Parathyroid adenoma (tissue), 2 donors: ENCODE results near the gene RAPGEF4.

Source experiments
- H2AFZ ChIP-seq: fragments of 300-600 bp; sonication (generic); one replicate; pipeline ENCODE4 v1.7.0; 2017; ENCODE audit warnings: antibody characterized with exemption, mild to moderate bottlenecking
- H3K27ac ChIP-seq: fragments of 300-600 bp; sonication (generic); one replicate; pipeline ENCODE4 v1.7.0; 2017
- H3K27me3 ChIP-seq: fragments of 300-600 bp; sonication (generic); one replicate; pipeline ENCODE4 v1.7.0; 2017; ENCODE audit warnings: low read length; ENCODE audit not compliant: control insufficient read depth, insufficient read depth
- H3K36me3 ChIP-seq: fragments of 300-600 bp; sonication (generic); one replicate; pipeline ENCODE4 v1.7.0; 2017; ENCODE audit warnings: low read length; ENCODE audit not compliant: control insufficient read depth, insufficient read depth
- H3K4me1 ChIP-seq: fragments of 300-600 bp; sonication (generic); one replicate; pipeline ENCODE4 v1.7.0; 2017; ENCODE audit warnings: control low read depth
- H3K4me2 ChIP-seq: fragments of 300-600 bp; sonication (generic); one replicate; pipeline ENCODE4 v1.7.0; 2017; ENCODE audit warnings: low read length
- H3K4me3 ChIP-seq: fragments of 300-600 bp; sonication (generic); one replicate; pipeline ENCODE4 v1.7.0; 2017; ENCODE audit warnings: low read depth, low read length
- H3K79me2 ChIP-seq: fragments of 300-600 bp; sonication (generic); one replicate; pipeline ENCODE4 v1.7.0; 2017; ENCODE audit warnings: control low read depth
- H3K9ac ChIP-seq: fragments of 300-600 bp; sonication (generic); one replicate; pipeline ENCODE4 v1.7.0; 2017; ENCODE audit warnings: mild to moderate bottlenecking
- H3K9me3 ChIP-seq: fragments of 300-600 bp; sonication (generic); one replicate; pipeline ENCODE4 v1.7.0; 2017; ENCODE audit warnings: low read length; ENCODE audit not compliant: control insufficient read depth
- TF ChIP-seq, protein P1 (sequence below): fragments of 300-600 bp; sonication (generic); IDR thresholded peaks from one replicate; pipeline ENCODE4 v1.7.0; 2017; ENCODE audit warnings: antibody characterized with exemption, mild to moderate bottlenecking
- donor health status: primary hyperparathyroidism.

The RAPGEF4 gene

GRCh38 chr2:172884336-172884735 lies 148.7 kb downstream of the RAPGEF4 start:
- Histone ChIP-seq H3K27ac (no peak overlapping the region), H3K79me2 (no peaks in the 10 kb centered on the region), H3K9me3 (no peaks in the 10 kb centered on the region), H2AFZ (no peak overlapping the region), H3K36me3 (no peaks in the 10 kb centered on the region), H3K4me2 (no peak overlapping the region), H3K27me3 (no peaks in the 10 kb centered on the region), H3K9ac (no peak overlapping the region), H3K4me1 (no peaks in the 10 kb centered on the region), H3K4me3 (no peak overlapping the region)
- TF ChIP-seq, protein P1, sequence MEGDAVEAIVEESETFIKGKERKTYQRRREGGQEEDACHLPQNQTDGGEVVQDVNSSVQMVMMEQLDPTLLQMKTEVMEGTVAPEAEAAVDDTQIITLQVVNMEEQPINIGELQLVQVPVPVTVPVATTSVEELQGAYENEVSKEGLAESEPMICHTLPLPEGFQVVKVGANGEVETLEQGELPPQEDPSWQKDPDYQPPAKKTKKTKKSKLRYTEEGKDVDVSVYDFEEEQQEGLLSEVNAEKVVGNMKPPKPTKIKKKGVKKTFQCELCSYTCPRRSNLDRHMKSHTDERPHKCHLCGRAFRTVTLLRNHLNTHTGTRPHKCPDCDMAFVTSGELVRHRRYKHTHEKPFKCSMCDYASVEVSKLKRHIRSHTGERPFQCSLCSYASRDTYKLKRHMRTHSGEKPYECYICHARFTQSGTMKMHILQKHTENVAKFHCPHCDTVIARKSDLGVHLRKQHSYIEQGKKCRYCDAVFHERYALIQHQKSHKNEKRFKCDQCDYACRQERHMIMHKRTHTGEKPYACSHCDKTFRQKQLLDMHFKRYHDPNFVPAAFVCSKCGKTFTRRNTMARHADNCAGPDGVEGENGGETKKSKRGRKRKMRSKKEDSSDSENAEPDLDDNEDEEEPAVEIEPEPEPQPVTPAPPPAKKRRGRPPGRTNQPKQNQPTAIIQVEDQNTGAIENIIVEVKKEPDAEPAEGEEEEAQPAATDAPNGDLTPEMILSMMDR: no peak

GRCh38 chr2:172885996-172886395 lies 150.4 kb downstream of the RAPGEF4 start:
- TF ChIP-seq, protein P1: no peak
- H2AFZ ChIP-seq: no peak overlapping the region
- H3K36me3 ChIP-seq: no peaks in the 10 kb centered on the region
- H3K9me3 ChIP-seq: no peaks in the 10 kb centered on the region
- H3K9ac ChIP-seq: no peak overlapping the region
- H3K4me1 ChIP-seq: peaks cover 2% of the 10 kb centered on the region
- no peak overlapping the region for H3K4me3 ChIP-seq
- no peaks in the 10 kb centered on the region for H3K79me2 ChIP-seq
- no peaks in the 10 kb centered on the region for H3K27me3 ChIP-seq
- no peak overlapping the region for H3K27ac ChIP-seq
- no peak overlapping the region for H3K4me2 ChIP-seq

DNA sequence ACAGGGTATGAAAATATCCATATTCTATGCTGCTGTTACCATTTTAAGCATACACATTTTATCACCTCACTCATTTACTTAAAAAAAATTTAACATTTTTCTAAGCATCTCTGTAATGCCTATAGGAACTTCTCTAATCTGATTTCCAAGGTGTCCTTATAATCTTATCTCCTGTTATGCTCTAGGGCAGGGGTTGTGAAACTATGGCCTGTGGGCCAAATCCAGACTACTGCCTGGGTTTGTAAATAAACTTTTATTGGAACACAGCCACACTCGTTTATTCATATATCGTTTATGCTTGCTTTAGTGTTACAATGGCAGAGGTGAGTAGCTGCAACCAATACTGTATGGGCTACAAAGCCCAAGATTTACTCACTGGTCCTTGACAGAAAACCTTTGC lies 151.6 kb downstream of the RAPGEF4 start:
- Histone ChIP-seq H3K79me2 (no peaks in the 10 kb centered on the region), H3K27me3 (no peaks in the 10 kb centered on the region), H3K36me3 (no peaks in the 10 kb centered on the region), H2AFZ (no peak overlapping the region), H3K4me2 (no peak overlapping the region), H3K4me1 (peaks cover 5% of the 10 kb centered on the region), H3K4me3 (no peak overlapping the region), H3K9ac (no peak overlapping the region), H3K27ac (no peak overlapping the region), H3K9me3 (no peaks in the 10 kb centered on the region)
- TF ChIP-seq, protein P1: no peak

GRCh38 chr2:172888714-172889669 lies 153.3 kb downstream of the RAPGEF4 start:
- Histone ChIP-seq H3K4me1 (peaks cover 5% of the 10 kb centered on the region), H3K4me3 (no peak overlapping the region), H3K9me3 (no peaks in the 10 kb centered on the region), H3K79me2 (no peaks in the 10 kb centered on the region), H3K27me3 (no peaks in the 10 kb centered on the region), H3K4me2 (no peak overlapping the region), H3K36me3 (no peaks in the 10 kb centered on the region), H2AFZ (no peak overlapping the region), H3K9ac (no peak overlapping the region), H3K27ac (no peak overlapping the region)
- TF ChIP-seq, protein P1: no peak
